Measurements from ENCODE around the gene CCDC33.

DNA sequence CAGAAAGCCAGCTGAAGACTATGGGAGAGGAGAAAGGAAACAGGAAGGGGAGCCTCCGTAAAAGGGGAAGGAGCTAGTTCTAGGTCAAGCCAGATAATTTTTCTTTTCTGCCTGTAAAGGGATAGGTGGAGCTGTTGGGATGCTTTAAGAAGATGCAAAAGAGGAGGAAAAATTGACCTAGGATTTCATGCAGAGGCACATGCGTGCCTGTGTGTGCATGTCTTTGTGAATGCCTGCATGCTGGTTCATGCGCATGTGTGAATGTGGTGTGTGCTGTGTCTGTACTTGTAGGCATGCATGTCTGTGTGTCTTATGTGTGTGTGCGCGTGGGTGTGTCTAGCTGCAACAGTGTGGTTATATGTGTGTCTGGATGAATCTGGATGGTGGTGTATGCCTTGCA lies 27.3 kb downstream of the CCDC33 start:
- TF ChIP-seq, protein P1, sequence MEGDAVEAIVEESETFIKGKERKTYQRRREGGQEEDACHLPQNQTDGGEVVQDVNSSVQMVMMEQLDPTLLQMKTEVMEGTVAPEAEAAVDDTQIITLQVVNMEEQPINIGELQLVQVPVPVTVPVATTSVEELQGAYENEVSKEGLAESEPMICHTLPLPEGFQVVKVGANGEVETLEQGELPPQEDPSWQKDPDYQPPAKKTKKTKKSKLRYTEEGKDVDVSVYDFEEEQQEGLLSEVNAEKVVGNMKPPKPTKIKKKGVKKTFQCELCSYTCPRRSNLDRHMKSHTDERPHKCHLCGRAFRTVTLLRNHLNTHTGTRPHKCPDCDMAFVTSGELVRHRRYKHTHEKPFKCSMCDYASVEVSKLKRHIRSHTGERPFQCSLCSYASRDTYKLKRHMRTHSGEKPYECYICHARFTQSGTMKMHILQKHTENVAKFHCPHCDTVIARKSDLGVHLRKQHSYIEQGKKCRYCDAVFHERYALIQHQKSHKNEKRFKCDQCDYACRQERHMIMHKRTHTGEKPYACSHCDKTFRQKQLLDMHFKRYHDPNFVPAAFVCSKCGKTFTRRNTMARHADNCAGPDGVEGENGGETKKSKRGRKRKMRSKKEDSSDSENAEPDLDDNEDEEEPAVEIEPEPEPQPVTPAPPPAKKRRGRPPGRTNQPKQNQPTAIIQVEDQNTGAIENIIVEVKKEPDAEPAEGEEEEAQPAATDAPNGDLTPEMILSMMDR (IDR thresholded peaks at IDR 0.05; ENCODE audit: insufficient read depth, low read length, poor library complexity, severe bottlenecking) = no peak
- TF ChIP-seq EZH2phosphoT487 (conservative IDR thresholded peaks at IDR 0.05; ENCODE audit: low read length) = no peak

Measured in SU-DHL-6 (cell line).